Upper lobe of left lung (tissue), 6 donors: ENCODE results near the gene TMEM184A. TPM values are rescaled to one million over a fixed set of nuclear protein-coding genes. Genes with fewer than 3 reads are reported as not detected.
A peak's percentile ranks its signal among the peaks of the same experiment; 100 is the strongest.

Experiments
- ATAC-seq, 2 donors: fragments of 200-7000 bp; cut with Tn5 transposase; one replicate each; pipeline ENCODE4 v1.9.1; 2022; ENCODE audit warnings: mild to moderate bottlenecking in 2 of 2, moderate library complexity in 2 of 2; ENCODE audit not compliant: low FRiP score in 2 of 2
- DNase-seq, 2 donors: peaks; one replicate each; pipeline ENCODE4 v3.0.0-alpha.2; 2019 to 2020
- H3K27ac ChIP-seq, 4 donors: fragments of 200-600 bp; sonication (generic); one replicate each; pipeline ENCODE4 v1.5.1; 2016 to 2019
- H3K27me3 ChIP-seq, 4 donors: fragments of 200-600 bp; sonication (generic); one replicate each; pipeline ENCODE4 v1.5.1; 2017 to 2019
- H3K36me3 ChIP-seq, 4 donors: fragments of 200-600 bp; sonication (generic); one replicate each; pipeline ENCODE4 v1.5.1; 2016 to 2019
- H3K4me1 ChIP-seq, 4 donors: fragments of 200-600 bp; sonication (generic); one replicate each; pipeline ENCODE4 v1.5.1; 2018 to 2019
- H3K4me3 ChIP-seq, 4 donors: fragments of 200-600 bp; sonication (generic); one replicate each; pipeline ENCODE4 v1.5.1; 2017 to 2019; ENCODE audit warnings: mild to moderate bottlenecking in 2 of 4, moderate library complexity in 1 of 4
- H3K9me3 ChIP-seq, 4 donors: fragments of 200-600 bp; sonication (generic); one replicate each; pipeline ENCODE4 v1.5.1; 2018 to 2019
- CTCF ChIP-seq, 6 experiments: fragments of 450-650 bp in 4 of 6; fragments of 200-600 bp in 2 of 6; sonication (generic) in 2 of 6; IDR thresholded peaks; one replicate each; pipeline ENCODE4 v1.5.1; 2016 to 2019; ENCODE audit warnings: antibody characterized with exemption in 6 of 6
- EP300 ChIP-seq, 4 donors: sonication (generic); formaldehyde crosslinking; IDR thresholded peaks; one replicate each; pipeline ENCODE4 v1.5.1; 2017; ENCODE audit warnings: antibody characterized with exemption in 4 of 4, control low read depth in 2 of 4
- POLR2A ChIP-seq, 4 donors: fragments of 450-650 bp; IDR thresholded peaks; one replicate each; pipeline ENCODE4 v1.5.1; 2016 to 2017; ENCODE audit warnings: antibody characterized with exemption in 4 of 4, mild to moderate bottlenecking in 2 of 4
- POLR2AphosphoS5 ChIP-seq, 2 donors: sonication (generic); formaldehyde crosslinking; IDR thresholded peaks; one replicate each; pipeline ENCODE4 v1.5.1; 2017; ENCODE audit warnings: antibody characterized with exemption in 2 of 2
- WGBS, 2 donors: methylation state at CpG; one replicate each; pipeline ENCODE4 v1.1.5; 2017 to 2018; 5-methylcytosine and 5-hydroxymethylcytosine counted together
- total RNA-seq, 6 donors: library from RNA; depleted of rRNA in 4 of 6; stranded (reverse); fragments of >200 nt in 4 of 6; gene quantifications; one replicate each; pipeline versions ENCODE4 v1.1.0 to v1.2.1, GENCODE V29; 2016 to 2021
- donor health status: DM: no; HTN: no; CAD: no; lungs with moderate emphysema.
- donor health status: DM: no; HTN: yes; CAD: no; lungs with severe emphysema.

Gene TMEM184A
- total RNA-seq, 6 donors from 2014 or later, result 5.0 to 11.7 (median 10.4) TPM

- ATAC-seq (no peak), DNase-seq (peak in 1 of 2 donors; percentile 73)
- Histone ChIP-seq H3K4me1 (peaks cover 19 to 39% (median 30%) of the 10 kb centered on the region in 4 donors), H3K36me3 (peaks cover 0 to under 1% (median 0%) of the 10 kb centered on the region in 4 donors), H3K9me3 (no peaks in the 10 kb centered on the region), H3K27ac (peak overlapping the region in 1 of 4 donors; percentile 99), H3K4me3 (no peak overlapping the region), H3K27me3 (no peaks in the 10 kb centered on the region)
- 67 to 84% methylated on average over 3 to 17 of the region's 21 CpGs for WGBS, 2 donors
- no peak for TF ChIP-seq CTCF (IDR thresholded peaks at IDR 0.05)
- TF ChIP-seq POLR2AphosphoS5 (IDR thresholded peaks at IDR 0.05), result no peak
- no peak for TF ChIP-seq POLR2A (IDR thresholded peaks at IDR 0.05)
- no peak for TF ChIP-seq EP300 (IDR thresholded peaks at IDR 0.05)
Measured at GRCh38 chr7:1529383-1530116, 26.5 kb downstream of the TMEM184A start.

- peaks cover 0 to 8% (median 3%) of the 10 kb centered on the region in 4 donors for H3K4me1 ChIP-seq
- ATAC-seq (peak in 1 of 2 donors; percentile 72), DNase-seq (peak in 1 of 2 donors; percentile 41)
- no peaks in the 10 kb centered on the region for H3K27me3 ChIP-seq
- H3K27ac ChIP-seq, result no peak overlapping the region
- no peaks in the 10 kb centered on the region for H3K9me3 ChIP-seq
- no peak overlapping the region for H3K4me3 ChIP-seq
- H3K36me3 ChIP-seq, result no peaks in the 10 kb centered on the region
- 46 to 64% methylated on average over 6 of the region's 6 CpGs for WGBS, 2 donors
- TF ChIP-seq CTCF (IDR thresholded peaks at IDR 0.05) (no peak), POLR2AphosphoS5 (IDR thresholded peaks at IDR 0.05) (no peak), POLR2A (IDR thresholded peaks at IDR 0.05) (no peak), EP300 (IDR thresholded peaks at IDR 0.05) (no peak)
Measured at GRCh38 chr7:1526271-1526754, 29.7 kb downstream of the TMEM184A start.

- no peak for TF ChIP-seq EP300 (IDR thresholded peaks at IDR 0.05)
- TF ChIP-seq CTCF (IDR thresholded peaks at IDR 0.05), result no peak
- TF ChIP-seq POLR2A (IDR thresholded peaks at IDR 0.05), result no peak
- no peak for TF ChIP-seq POLR2AphosphoS5 (IDR thresholded peaks at IDR 0.05)
- Histone ChIP-seq H3K36me3 (no peaks in the 10 kb centered on the region), H3K27ac (no peak overlapping the region), H3K27me3 (no peaks in the 10 kb centered on the region), H3K4me1 (peaks cover 0 to 6% (median 2%) of the 10 kb centered on the region in 4 donors), H3K4me3 (no peak overlapping the region), H3K9me3 (no peaks in the 10 kb centered on the region)
- ATAC-seq (no peak), DNase-seq (no peak)
- 86 to 91% methylated on average over 6 of the region's 6 CpGs for WGBS, 2 donors
Measured at GRCh38 chr7:1525409-1525808, 30.6 kb downstream of the TMEM184A start.

- Histone ChIP-seq H3K36me3 (no peaks in the 10 kb centered on the region), H3K9me3 (peaks cover 0 to 3% (median 0%) of the 10 kb centered on the region in 4 donors), H3K27me3 (no peaks in the 10 kb centered on the region), H3K4me1 (no peaks in the 10 kb centered on the region), H3K4me3 (no peak overlapping the region), H3K27ac (no peak overlapping the region)
- peak in 1 of 2 donors; percentile 15 for ATAC-seq
- DNase-seq, result peak in 1 of 2 donors; percentile 79
- no peak for TF ChIP-seq POLR2AphosphoS5 (IDR thresholded peaks at IDR 0.05)
- TF ChIP-seq CTCF (IDR thresholded peaks at IDR 0.05), result no peak
- TF ChIP-seq POLR2A (IDR thresholded peaks at IDR 0.05), result no peak
- whole genome bisulfite sequencing, 2 donors, result 64 to 77% methylated on average over 5 to 17 of the region's 17 CpGs
Measured at GRCh38 chr7:1523844-1524243, 32.2 kb downstream of the TMEM184A start.
